DOHH2 (cell line): ENCODE results near the gene TMEM151A.

Experiments used
- H3F3A ChIP-seq: fragments of 200-600 bp; sonication (generic), shearing (Covaris generic); 2 replicates; pipeline ENCODE4 v1.6.0; 2016; ENCODE audit warnings: antibody characterized with exemption, mild to moderate bottlenecking; ENCODE audit not compliant: control insufficient read depth, insufficient read depth
- H3K27ac ChIP-seq: fragments of 200-600 bp; sonication (generic); 2 replicates; pipeline ENCODE4 v1.5.1; 2014; ENCODE audit warnings: low read depth, mild to moderate bottlenecking, low read length, moderate library complexity
- H3K27me3 ChIP-seq: fragments of 200-600 bp; sonication (generic); 2 replicates; pipeline ENCODE4 v1.6.1; 2014; ENCODE audit warnings: mild to moderate bottlenecking, low read length, mixed read lengths; ENCODE audit not compliant: control insufficient read depth
- H3K36me3 ChIP-seq: fragments of 200-600 bp; sonication (generic); 2 replicates; pipeline ENCODE4 v1.6.1; 2014; ENCODE audit warnings: mild to moderate bottlenecking, low read length, moderate library complexity, mixed read lengths; ENCODE audit not compliant: control insufficient read depth
- H3K4me1 ChIP-seq: fragments of 200-600 bp; sonication (generic); 2 replicates; pipeline ENCODE4 v1.6.1; 2014; ENCODE audit warnings: mild to moderate bottlenecking, low read length, mixed read lengths; ENCODE audit not compliant: control insufficient read depth
- H3K4me2 ChIP-seq: fragments of 200-600 bp; sonication (generic); 2 replicates; pipeline ENCODE4 v1.6.0; 2014; ENCODE audit warnings: mild to moderate bottlenecking, low read length, moderate library complexity
- H3K4me3 ChIP-seq: fragments of 200-600 bp; sonication (generic); 2 replicates; pipeline ENCODE4 v1.5.1; 2014; ENCODE audit warnings: mild to moderate bottlenecking, low read length, mixed read lengths
- H3K79me2 ChIP-seq: fragments of 200-600 bp; sonication (generic); 2 replicates; pipeline ENCODE4 v1.6.1; 2014; ENCODE audit warnings: mild to moderate bottlenecking, low read length, mixed read lengths; ENCODE audit not compliant: control insufficient read depth
- H3K9me2 ChIP-seq: fragments of 200-600 bp; sonication (generic); replicated peaks from 2 replicates; pipeline ENCODE4 v1.6.1; 2014; ENCODE audit warnings: mild to moderate bottlenecking, low read length, mixed read lengths; ENCODE audit not compliant: control insufficient read depth
- H3K9me3 ChIP-seq: fragments of 200-600 bp; sonication (generic); 2 replicates; pipeline ENCODE4 v1.6.1; 2014; ENCODE audit warnings: antibody characterized with exemption, low read length, mixed read lengths; ENCODE audit not compliant: control insufficient read depth, insufficient read depth
- H4K20me1 ChIP-seq: fragments of 200-600 bp; sonication (generic); 2 replicates; pipeline ENCODE4 v1.6.0; 2014; ENCODE audit warnings: low read depth, mild to moderate bottlenecking, antibody characterized with exemption, low read length, moderate library complexity; ENCODE audit not compliant: control insufficient read depth, insufficient read depth
- EZH2phosphoT487 ChIP-seq: fragments of 200-600 bp; sonication (generic); IDR thresholded peaks from 2 replicates; pipeline ENCODE4 v1.6.1; 2017; ENCODE audit warnings: borderline replicate concordance, mild to moderate bottlenecking, antibody characterized with exemption, low read length, moderate library complexity, mixed read lengths
- TF ChIP-seq, protein P1 (sequence below): fragments of 200-600 bp; sonication (generic); IDR thresholded peaks from one replicate; pipeline ENCODE4 v1.5.1; 2014; ENCODE audit warnings: antibody characterized with exemption, mild to moderate bottlenecking, low read depth, low read length; ENCODE audit not compliant: poor library complexity, severe bottlenecking

Gene TMEM151A

DNA sequence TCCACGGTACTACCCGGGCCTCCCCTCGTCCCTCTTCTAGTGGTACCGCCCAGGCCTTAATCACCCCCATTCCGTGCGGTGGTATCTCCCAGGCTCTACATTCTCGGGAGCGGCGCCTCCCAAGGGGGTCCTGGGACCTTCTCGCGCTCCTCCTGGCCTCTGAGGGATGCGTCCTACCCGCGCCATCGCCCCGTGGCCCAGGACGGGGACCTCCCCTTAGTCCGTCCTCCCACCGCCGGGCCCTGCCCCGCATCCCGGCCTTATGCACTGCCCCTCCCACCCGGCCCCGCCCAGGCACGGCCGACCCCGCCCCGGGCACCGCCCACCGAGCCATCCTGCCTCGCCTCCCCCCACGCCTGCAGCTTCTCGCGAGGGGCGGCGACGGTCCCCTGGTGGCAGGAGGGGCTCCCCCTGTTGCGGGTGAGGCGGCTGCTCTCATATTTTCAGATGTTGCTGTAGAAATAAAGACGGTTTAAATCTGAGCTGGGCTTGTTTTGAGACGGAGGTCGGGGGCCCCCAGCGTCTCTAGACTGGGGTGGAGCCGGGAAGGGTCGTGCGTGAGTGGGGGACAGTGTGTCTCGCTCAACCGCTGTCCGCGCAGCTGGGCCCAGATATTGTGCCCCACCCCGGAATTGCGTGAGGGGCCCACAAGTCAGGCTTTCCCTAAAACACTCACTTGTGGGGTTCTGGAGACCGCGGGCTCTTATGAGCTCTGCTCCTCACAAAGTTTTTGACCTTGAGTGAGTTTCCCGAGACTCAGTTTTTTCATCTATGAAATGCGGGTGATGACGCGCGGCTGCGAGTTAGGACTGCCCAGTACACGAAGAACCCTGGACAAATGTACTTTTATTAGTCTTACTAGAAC lies 24.1 kb upstream of the TMEM151A start:
- H4K20me1 ChIP-seq: peaks cover 5% of the 10 kb centered on the region
- no peaks in the 10 kb centered on the region for H3K27me3 ChIP-seq
- H3F3A ChIP-seq: peaks cover 5% of the 10 kb centered on the region
- no peaks in the 10 kb centered on the region for H3K9me3 ChIP-seq
- no peak for TF ChIP-seq EZH2phosphoT487
- TF ChIP-seq, protein P1, sequence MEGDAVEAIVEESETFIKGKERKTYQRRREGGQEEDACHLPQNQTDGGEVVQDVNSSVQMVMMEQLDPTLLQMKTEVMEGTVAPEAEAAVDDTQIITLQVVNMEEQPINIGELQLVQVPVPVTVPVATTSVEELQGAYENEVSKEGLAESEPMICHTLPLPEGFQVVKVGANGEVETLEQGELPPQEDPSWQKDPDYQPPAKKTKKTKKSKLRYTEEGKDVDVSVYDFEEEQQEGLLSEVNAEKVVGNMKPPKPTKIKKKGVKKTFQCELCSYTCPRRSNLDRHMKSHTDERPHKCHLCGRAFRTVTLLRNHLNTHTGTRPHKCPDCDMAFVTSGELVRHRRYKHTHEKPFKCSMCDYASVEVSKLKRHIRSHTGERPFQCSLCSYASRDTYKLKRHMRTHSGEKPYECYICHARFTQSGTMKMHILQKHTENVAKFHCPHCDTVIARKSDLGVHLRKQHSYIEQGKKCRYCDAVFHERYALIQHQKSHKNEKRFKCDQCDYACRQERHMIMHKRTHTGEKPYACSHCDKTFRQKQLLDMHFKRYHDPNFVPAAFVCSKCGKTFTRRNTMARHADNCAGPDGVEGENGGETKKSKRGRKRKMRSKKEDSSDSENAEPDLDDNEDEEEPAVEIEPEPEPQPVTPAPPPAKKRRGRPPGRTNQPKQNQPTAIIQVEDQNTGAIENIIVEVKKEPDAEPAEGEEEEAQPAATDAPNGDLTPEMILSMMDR: peak; percentile 17
- H3K4me3 ChIP-seq: peak overlapping the region; percentile 96
- no peaks in the 10 kb centered on the region for H3K9me2 ChIP-seq
- H3K27ac ChIP-seq: peak overlapping the region; percentile 82
- H3K4me2 ChIP-seq: peak overlapping the region; percentile 64
- peaks cover 73% of the 10 kb centered on the region for H3K36me3 ChIP-seq
- peaks cover 20% of the 10 kb centered on the region for H3K4me1 ChIP-seq
- H3K79me2 ChIP-seq: peaks cover 26% of the 10 kb centered on the region

DNA sequence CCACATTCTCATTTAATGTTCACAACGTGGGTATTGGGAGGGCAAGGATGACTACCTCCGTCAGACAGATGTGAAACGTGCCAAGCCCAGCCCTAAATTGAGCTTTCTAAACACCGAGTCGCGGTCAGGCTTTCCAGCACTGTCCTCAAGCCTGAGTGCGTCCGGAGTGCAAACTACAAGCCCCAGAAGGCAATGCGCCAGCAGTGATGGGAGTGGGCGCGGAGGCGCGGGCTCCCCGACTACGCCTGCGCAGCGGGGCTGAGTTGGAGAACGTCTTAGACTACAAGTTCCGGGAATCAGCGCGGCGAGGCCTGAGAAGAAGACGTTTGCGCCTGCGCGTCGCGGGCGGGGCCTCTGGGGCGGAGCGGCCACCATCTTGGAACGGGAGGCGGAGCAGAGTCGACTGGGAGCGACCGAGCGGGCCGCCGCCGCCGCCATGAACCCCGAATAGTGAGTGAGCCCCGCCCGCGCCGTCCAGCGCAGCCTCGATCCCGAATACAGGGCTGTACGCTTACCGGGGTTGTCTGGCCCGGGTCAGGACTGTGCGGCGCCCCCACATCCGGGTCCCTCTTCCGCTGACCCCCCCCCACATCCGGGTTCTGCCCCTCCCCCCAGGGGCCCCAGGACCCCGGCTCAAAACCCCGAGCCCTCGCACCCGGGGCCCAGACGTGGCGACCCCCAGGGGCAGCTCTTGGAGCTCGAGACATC lies 23.3 kb upstream of the TMEM151A start, which contains the start of gene RAB1B:
TSS of gene RAB1B (plus strand) at position 396 of the 708 bp plus-strand sequence. CDS start at position 437, 41 bp downstream.
- TF ChIP-seq, protein P1: no peak
- H4K20me1 ChIP-seq: peaks cover 5% of the 10 kb centered on the region
- H3K36me3 ChIP-seq: peaks cover 73% of the 10 kb centered on the region

DNA sequence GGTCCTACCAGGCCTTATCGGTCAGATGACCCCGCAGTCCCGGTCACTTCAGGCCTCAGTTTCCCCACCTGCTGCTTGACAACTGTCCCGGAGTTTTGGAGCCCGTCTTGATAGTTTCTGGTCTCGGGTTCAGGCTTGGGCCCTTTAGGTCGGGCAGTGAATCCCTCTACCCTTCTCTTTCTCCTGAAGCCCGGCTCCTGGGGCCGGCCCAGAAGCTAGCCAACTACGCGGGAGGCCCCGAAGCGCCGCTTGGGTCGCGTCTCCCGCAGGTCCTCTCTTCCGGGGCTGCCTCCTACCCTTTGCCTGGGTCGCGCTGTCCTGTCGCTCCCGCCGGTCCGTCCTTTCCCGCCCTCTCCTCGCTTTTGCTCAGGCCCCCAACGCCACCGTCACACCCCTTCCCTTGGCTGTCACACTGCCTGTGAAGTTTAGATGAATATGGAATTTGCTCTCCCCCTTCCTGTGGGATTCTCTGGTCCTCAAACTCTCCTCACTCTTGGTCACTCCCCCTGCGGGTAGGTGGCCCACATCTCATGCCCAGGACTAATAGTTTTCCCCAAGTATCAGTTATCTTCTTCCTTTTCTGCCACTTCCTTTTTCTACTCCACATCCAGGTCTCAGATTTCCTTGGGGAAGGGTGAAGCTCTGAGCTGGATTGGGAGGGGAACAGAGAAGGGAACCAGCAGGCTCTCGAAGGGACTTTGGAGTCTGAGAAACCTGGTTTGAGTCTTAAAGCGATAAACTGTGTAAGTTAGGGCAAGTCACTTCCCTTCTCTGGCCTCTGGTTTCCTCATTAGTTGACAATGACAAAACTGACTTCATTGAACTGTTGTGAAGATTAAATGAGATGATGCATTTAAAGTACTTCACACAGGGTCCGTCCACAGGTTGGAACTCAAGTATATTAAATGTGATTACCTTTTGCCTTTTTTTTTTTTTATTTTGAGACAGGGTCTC lies 22.5 kb upstream of the TMEM151A start:
- TF ChIP-seq, protein P1: peak; percentile 38
- no peak for TF ChIP-seq EZH2phosphoT487
- Histone ChIP-seq H3K4me1 (peaks cover 20% of the 10 kb centered on the region), H3K27ac (peak overlapping the region; percentile 82), H3K4me2 (peak overlapping the region; percentile 64), H3F3A (peaks cover 5% of the 10 kb centered on the region), H3K4me3 (peak overlapping the region; percentile 96), H4K20me1 (peaks cover 5% of the 10 kb centered on the region), H3K79me2 (peaks cover 26% of the 10 kb centered on the region), H3K36me3 (peaks cover 72% of the 10 kb centered on the region), H3K9me3 (no peaks in the 10 kb centered on the region), H3K27me3 (no peaks in the 10 kb centered on the region), H3K9me2 (no peaks in the 10 kb centered on the region)

More for the DNA sequence above, 23.3 kb upstream of the TMEM151A start, which contains the start of gene RAB1B:
- peak within 1 kb of the TSS; percentile 82 for H3K27ac ChIP-seq
- H3K4me2 ChIP-seq: peak within 1 kb of the TSS; percentile 64
- peaks cover 26% of the 10 kb centered on the region for H3K79me2 ChIP-seq
- peaks cover 20% of the 10 kb centered on the region for H3K4me1 ChIP-seq
- H3K9me2 ChIP-seq: no peaks in the 10 kb centered on the region
- H3K9me3 ChIP-seq: no peaks in the 10 kb centered on the region
- peak within 1 kb of the TSS; percentile 96 for H3K4me3 ChIP-seq
- no peaks in the 10 kb centered on the region for H3K27me3 ChIP-seq
- peaks cover 5% of the 10 kb centered on the region for H3F3A ChIP-seq
